Pancreas (tissue), 10 donors: ENCODE results near the gene SMTNL2. TPM values are rescaled to one million over a fixed set of nuclear protein-coding genes. Genes with fewer than 3 reads are reported as not detected.
"Not testable (repeated sequence)": the region's sequence is repeated elsewhere in the genome, so short reads cannot be mapped to it uniquely, and the experiment has no call there.

Experiments used
- ATAC-seq, 4 donors: fragments of 200-7000 bp; cut with Tn5 transposase; one replicate each; pipeline versions ENCODE4 v1.8.0 to v1.9.1; 2020; ENCODE audit warnings: mild to moderate bottlenecking in 4 of 4, moderate library complexity in 4 of 4
- DNase-seq, 6 donors: peaks; one replicate each; pipeline ENCODE4 v3.0.0-alpha.2; 2020
- FAIRE-seq: peaks from 2 replicates; lab custom pipeline; 2012; peaks lifted over from hg19 to GRCh38; lab: Jason Lieb, UNC
- H3K27ac ChIP-seq, 4 donors: fragments of 200-600 bp; sonication (generic); 1 replicate in 3 of 4; 2 replicates in 1 of 4; pipeline versions ENCODE4 v1.5.0 to v1.8.0; 2020
- H3K27me3 ChIP-seq, 4 donors: fragments of 200-600 bp; one replicate each; pipeline ENCODE4 v1.8.0; 2021
- H3K36me3 ChIP-seq, 3 donors: fragments of 200-600 bp; sonication (generic) in 1 of 3; one replicate each; pipeline versions ENCODE4 v1.5.0 to v1.8.0; 2020 to 2021
- H3K4me1 ChIP-seq, 3 donors: fragments of 200-600 bp; one replicate each; pipeline ENCODE4 v1.8.0; 2021
- H3K4me3 ChIP-seq, 4 donors: fragments of 200-600 bp; sonication (generic) in 2 of 4; one replicate each; pipeline versions ENCODE4 v1.5.0 to v1.8.0; 2020 to 2021
- H3K9me3 ChIP-seq, 4 donors: fragments of 200-600 bp; one replicate each; pipeline ENCODE4 v1.8.0; 2021
- WGBS, 2 donors: extraction: QIAGEN DNeasy Blood & Tissue Kit; methylation state at CpG; one replicate each; pipeline ENCODE4 v1.1.7; 2013; 5-methylcytosine and 5-hydroxymethylcytosine counted together
- intact Hi-C, 3 donors: fragments of 100-400 bp; cut with DNase I; formaldehyde crosslinking; loops; one replicate each; pipeline versions ENCODE4 v1.11.1 to v1.14.2; 2022
- polyA plus RNA-seq, 2 donors: library from polyadenylated mRNA; stranded (reverse); fragments of 200-250 nt; gene quantifications; one replicate each; pipeline ENCODE4 v1.2.3, GENCODE V29; 2013
- total RNA-seq, 6 donors: library from RNA; stranded (reverse); fragmentation: NEBNext Ultra II Directional in 4 of 6; extraction: Animal tissue kit (Norgen Biotek cat#: 25700) in 4 of 6; gene quantifications; one replicate each; pipeline versions ENCODE4 v1.2.1 to v1.2.4, GENCODE V29; 2021 to 2023
- TF ChIP-seq, protein P1 (sequence below), 4 donors: fragments of 200-600 bp; sonication (generic) in 3 of 4; IDR thresholded peaks; one replicate each; pipeline versions ENCODE4 v1.5.0 to v1.8.0; 2021; ENCODE audit warnings: antibody characterized with exemption in 4 of 4
- donor health status: healthy with polysubstance abuse.
- donor health status: DM: no; HTN: no; CAD: no; lungs with moderate emphysema.
- donor health status: DM: no; HTN: no; CAD: no.
- donor health status: control.
- donor health status: control.
- donor health status: Bipolar disorder and iron deficiency.
- donor health status: DM: yes; HTN: yes; CAD: no.
- donor health status: DM: no; HTN: no; CAD: no.
- donor health status: DM: no; HTN: no; CAD: no.
- donor health status: DM: yes; HTN: yes; CAD: no.

The SMTNL2 gene
- total and polyA plus RNA-seq, 8 donors: 0.09 to 0.59 (median 0.26) TPM; not detected in 2

DNA sequence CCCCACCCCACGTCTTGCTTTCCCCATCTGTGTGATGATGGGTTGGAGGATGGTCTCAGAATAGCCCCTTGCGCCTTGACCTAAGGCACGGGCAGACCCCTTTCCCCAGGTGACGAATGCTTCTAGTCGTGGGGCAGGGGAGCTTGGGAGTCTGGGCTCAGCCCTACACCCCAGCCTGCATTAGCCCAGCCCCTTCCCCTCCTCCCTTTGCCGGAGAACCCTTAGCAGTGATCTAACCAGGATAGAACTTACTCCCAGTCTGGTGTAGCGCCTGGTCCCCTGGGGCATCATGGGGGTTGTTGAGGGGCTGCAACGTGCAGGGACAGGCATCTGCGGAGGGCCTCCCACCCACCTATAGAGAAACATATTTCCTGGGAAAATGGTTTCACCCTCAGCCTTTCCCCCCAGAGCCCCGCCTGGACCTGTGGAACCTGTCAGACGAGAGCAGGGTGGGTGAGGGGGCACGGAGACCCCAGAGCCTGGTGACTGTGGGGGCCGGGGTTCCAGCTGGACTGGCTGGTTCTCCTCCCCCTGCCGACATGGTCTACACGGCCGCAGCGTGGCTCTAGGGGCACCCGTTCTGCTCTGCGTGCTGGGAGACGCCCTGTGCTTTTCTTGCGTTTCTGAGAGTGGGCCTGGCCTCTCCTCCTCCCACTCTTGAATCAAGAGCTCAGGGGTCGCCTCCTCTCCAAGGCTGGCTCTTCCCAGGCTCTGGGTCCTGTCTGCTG, 4.7 kb downstream of the SMTNL2 start:
- no peak for DNase-seq
- H3K4me3 ChIP-seq: no peak overlapping the region
- TF ChIP-seq, protein P1, sequence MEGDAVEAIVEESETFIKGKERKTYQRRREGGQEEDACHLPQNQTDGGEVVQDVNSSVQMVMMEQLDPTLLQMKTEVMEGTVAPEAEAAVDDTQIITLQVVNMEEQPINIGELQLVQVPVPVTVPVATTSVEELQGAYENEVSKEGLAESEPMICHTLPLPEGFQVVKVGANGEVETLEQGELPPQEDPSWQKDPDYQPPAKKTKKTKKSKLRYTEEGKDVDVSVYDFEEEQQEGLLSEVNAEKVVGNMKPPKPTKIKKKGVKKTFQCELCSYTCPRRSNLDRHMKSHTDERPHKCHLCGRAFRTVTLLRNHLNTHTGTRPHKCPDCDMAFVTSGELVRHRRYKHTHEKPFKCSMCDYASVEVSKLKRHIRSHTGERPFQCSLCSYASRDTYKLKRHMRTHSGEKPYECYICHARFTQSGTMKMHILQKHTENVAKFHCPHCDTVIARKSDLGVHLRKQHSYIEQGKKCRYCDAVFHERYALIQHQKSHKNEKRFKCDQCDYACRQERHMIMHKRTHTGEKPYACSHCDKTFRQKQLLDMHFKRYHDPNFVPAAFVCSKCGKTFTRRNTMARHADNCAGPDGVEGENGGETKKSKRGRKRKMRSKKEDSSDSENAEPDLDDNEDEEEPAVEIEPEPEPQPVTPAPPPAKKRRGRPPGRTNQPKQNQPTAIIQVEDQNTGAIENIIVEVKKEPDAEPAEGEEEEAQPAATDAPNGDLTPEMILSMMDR (IDR thresholded peaks at IDR 0.05): no peak
- H3K27ac ChIP-seq: no peak overlapping the region
- H3K9me3 ChIP-seq: no peaks in the 10 kb centered on the region
- H3K4me1 ChIP-seq: peaks cover 0 to 6% (median 0%) of the 10 kb centered on the region in 3 donors
- WGBS, 2 donors: 51 to 63% methylated on average over 22 of the region's 22 CpGs
- FAIRE-seq: no peak
- H3K27me3 ChIP-seq: peaks cover 0 to 3% (median 0%) of the 10 kb centered on the region in 4 donors
- intact Hi-C loops: no loop called here
- H3K36me3 ChIP-seq: no peaks in the 10 kb centered on the region
- no peak for ATAC-seq

DNA sequence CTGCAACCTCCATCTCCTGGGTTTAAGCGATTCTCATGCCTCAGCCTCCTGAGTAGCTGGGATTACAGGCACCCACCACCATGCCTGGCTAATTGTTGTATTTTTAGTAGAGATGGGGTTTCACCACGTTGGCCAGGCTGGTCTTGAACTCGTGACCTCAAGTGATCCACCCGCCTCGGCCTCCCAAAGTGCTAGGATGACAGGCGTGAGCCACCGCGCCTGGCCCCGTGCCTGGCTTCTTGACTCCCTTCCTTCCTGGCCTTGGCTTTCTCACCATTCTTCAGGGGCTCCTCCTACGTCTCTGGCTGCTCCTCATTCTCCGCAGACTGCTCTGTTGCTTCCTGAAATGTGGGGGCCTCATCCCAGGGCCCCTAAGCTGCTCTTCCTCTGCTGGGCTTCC, 5.7 kb downstream of the SMTNL2 start:
- ATAC-seq, DNase-seq, intact Hi-C loops, H3K4me1 ChIP-seq, FAIRE-seq, H3K27me3 ChIP-seq, H3K9me3 ChIP-seq, H3K36me3 ChIP-seq, H3K4me3 ChIP-seq, H3K27ac ChIP-seq: not testable (repeated sequence)
- WGBS, 2 donors: 48 to 68% methylated on average over 9 to 11 of the region's 11 CpGs

DNA sequence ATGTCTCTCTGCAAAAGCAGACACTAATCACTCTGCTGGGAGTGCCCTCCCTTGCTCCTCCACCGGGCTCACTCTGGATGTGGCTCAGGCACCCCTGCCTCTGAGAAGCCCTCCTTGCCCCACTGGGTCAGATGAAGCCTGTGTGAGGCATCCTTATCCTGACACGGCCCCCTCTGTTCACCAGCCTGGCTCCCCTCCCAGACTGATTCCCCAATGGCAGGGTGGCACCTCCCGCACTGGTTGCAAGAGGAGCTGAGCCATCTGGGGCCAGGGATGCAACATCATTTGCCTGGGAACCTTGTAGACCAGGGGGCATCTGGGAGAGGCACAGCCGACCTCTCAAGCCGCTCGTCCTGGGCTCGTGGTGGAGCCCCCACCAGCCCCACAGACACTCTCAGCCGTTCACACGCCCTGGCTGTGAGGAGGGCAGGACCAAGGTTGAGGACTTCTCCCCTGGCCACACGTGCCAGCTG, 6.7 kb downstream of the SMTNL2 start:
- FAIRE-seq: no peak

DNA sequence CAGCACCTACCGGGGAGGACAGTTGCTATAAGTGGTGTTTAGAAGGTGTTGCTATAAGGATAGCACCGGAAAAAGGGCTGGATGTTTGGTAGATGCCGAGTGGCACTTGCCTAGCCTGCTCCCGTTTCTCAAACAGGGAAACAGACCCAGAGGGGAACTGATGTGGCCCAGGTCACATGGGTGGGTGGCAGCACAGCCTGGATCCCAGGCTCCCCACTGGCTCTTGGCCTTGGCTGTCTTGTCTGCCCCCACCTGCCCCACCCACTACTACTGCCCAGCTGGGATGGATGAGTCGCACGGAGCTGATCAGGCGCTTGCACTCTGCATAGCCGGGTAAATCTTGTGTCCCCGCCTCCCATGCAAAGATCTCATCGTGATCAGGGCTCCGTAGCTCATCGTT, 7.2 kb downstream of the SMTNL2 start:
- intact Hi-C loops: no loop called here
- H3K4me3 ChIP-seq: no peak overlapping the region
- 60 to 66% methylated on average over 12 of the region's 12 CpGs for WGBS, 2 donors
- H3K27me3 ChIP-seq: no peaks in the 10 kb centered on the region
- H3K27ac ChIP-seq: no peak overlapping the region
- no peak for DNase-seq
- no peaks in the 10 kb centered on the region for H3K36me3 ChIP-seq
- no peak for FAIRE-seq
- no peaks in the 10 kb centered on the region for H3K4me1 ChIP-seq
- ATAC-seq: no peak
- TF ChIP-seq, protein P1 (IDR thresholded peaks at IDR 0.05): no peak
- H3K9me3 ChIP-seq: no peaks in the 10 kb centered on the region

More for the DNA sequence above, 6.7 kb downstream of the SMTNL2 start:
- H3K36me3 ChIP-seq: no peaks in the 10 kb centered on the region
- H3K9me3 ChIP-seq: no peaks in the 10 kb centered on the region
- H3K4me1 ChIP-seq: no peaks in the 10 kb centered on the region
- ATAC-seq (no peak), DNase-seq (no peak)
- 45 to 62% methylated on average over 10 of the region's 10 CpGs for WGBS, 2 donors
- no peak overlapping the region for H3K27ac ChIP-seq
- TF ChIP-seq, protein P1 (IDR thresholded peaks at IDR 0.05): no peak
- intact Hi-C loops: no loop called here
- H3K4me3 ChIP-seq: no peak overlapping the region
- no peaks in the 10 kb centered on the region for H3K27me3 ChIP-seq

DNA sequence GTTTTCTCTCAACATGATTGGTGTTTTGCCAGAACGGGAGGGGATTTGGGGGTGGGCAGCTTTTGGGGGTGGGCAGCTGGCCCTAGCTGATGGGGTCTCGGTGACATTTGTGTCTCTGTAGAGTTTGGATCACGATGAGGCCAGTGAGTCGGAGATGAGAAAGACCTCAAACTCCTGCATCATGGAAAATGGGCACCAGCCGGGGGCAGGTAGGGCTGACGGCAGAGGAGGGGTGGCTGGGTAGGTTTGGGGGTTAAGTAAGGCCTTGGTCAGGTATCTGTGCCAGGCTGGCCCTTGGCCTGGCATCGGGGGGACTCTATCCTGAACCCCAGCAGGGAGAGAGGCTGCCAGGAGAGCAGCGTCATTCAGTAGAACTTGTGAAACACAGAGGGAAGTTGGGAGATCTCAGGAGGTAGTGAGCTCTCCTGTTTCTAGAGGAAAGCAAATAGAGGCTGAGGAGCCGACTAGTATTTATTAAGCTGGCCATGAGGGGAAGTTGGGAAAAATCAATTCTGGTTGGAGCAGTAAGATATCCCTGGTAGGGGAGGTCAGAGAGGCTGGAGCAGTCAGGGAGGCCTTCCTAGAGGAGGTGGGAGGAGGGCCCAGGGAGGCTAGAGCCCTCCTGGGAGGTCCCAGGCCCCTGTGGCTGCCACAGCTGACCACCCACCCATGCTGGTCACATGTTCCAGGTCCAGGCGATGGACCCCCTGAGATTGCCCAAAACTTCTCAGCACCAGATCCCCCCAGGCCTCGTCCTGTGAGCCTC, 8.1 kb downstream of the SMTNL2 start:
- FAIRE-seq (no peak), ATAC-seq (no peak), DNase-seq (no peak)
- no peak overlapping the region for H3K27ac ChIP-seq
- 59 to 74% methylated on average over 11 of the region's 11 CpGs for WGBS, 2 donors
- no peaks in the 10 kb centered on the region for H3K4me1 ChIP-seq
- intact Hi-C loops: no loop called here
- TF ChIP-seq, protein P1 (IDR thresholded peaks at IDR 0.05): no peak
- H3K36me3 ChIP-seq: no peaks in the 10 kb centered on the region
- no peaks in the 10 kb centered on the region for H3K27me3 ChIP-seq
- H3K9me3 ChIP-seq: no peaks in the 10 kb centered on the region
- no peak overlapping the region for H3K4me3 ChIP-seq
